HUES64 (cell line): ENCODE results near the gene KEL.

Experiments
- H3K27ac ChIP-seq: 2 replicates; pipeline ENCODE4 v1.7.0; 2013; ENCODE audit warnings: low read depth, low read length, inconsistent platforms
- H3K27me3 ChIP-seq: 2 replicates; pipeline ENCODE4 v1.6.1; 2013; ENCODE audit warnings: mild to moderate bottlenecking, low read length; ENCODE audit not compliant: insufficient read depth
- H3K36me3 ChIP-seq: 2 replicates; pipeline ENCODE4 v1.6.1; 2013; ENCODE audit warnings: mild to moderate bottlenecking, low read length; ENCODE audit not compliant: insufficient read depth
- H3K4me1 ChIP-seq: 2 replicates; pipeline ENCODE4 v1.6.1; 2013; ENCODE audit warnings: mild to moderate bottlenecking, low read length, moderate library complexity; ENCODE audit not compliant: insufficient read depth
- H3K4me3 ChIP-seq: 2 replicates; pipeline ENCODE4 v1.5.1; 2013; ENCODE audit warnings: mild to moderate bottlenecking, low read length, moderate library complexity
- H3K9ac ChIP-seq: 2 replicates; pipeline ENCODE4 v1.6.1; 2013; ENCODE audit warnings: mild to moderate bottlenecking, low read depth, low read length
- H3K9me3 ChIP-seq: 2 replicates; pipeline ENCODE4 v1.6.1; 2013; ENCODE audit warnings: low read depth, low read length; ENCODE audit not compliant: insufficient read depth
- WGBS: fragments of 150-250, 120-280 bp; methylation state at CpG from one replicate; pipeline ENCODE4 v1.1.7; 2013; ENCODE audit warnings: missing lambda C conversion rate; 5-methylcytosine and 5-hydroxymethylcytosine counted together

KEL gene

GRCh38 chr7:142941541-142941940 is 20.6 kb downstream of the KEL start:
- Histone ChIP-seq H3K27me3 (no peaks in the 10 kb centered on the region), H3K4me3 (no peak overlapping the region), H3K9me3 (no peaks in the 10 kb centered on the region), H3K9ac (no peak overlapping the region), H3K27ac (no peak overlapping the region), H3K36me3 (no peaks in the 10 kb centered on the region), H3K4me1 (no peaks in the 10 kb centered on the region)
- WGBS = 95% methylated on average over 7 of the region's 7 CpGs

GRCh38 chr7:142940966-142941535 is 21.1 kb downstream of the KEL start:
- H3K4me1 ChIP-seq = no peaks in the 10 kb centered on the region

GRCh38 chr7:142939226-142939910 is 22.8 kb downstream of the KEL start, which contains the start of gene LLCFC1:
Gene LLCFC1 (plus strand): TSS chr7:142939484. CDS start chr7:142939622, 138 bp downstream.
- Histone ChIP-seq H3K9me3 (no peaks in the 10 kb centered on the region), H3K36me3 (no peaks in the 10 kb centered on the region), H3K9ac (no peak within 1 kb of the TSS), H3K27ac (no peak within 1 kb of the TSS), H3K4me1 (no peaks in the 10 kb centered on the region), H3K4me3 (no peak within 1 kb of the TSS), H3K27me3 (no peaks in the 10 kb centered on the region)
- 66% methylated on average over 10 of the region's 10 CpGs for WGBS

More at GRCh38 chr7:142940966-142941535, 21.1 kb downstream of the KEL start:
- Histone ChIP-seq H3K4me3 (no peak overlapping the region), H3K27me3 (no peaks in the 10 kb centered on the region), H3K27ac (no peak overlapping the region), H3K9me3 (no peaks in the 10 kb centered on the region), H3K36me3 (no peaks in the 10 kb centered on the region), H3K9ac (no peak overlapping the region)
- WGBS = 92% methylated on average over 10 of the region's 10 CpGs

GRCh38 chr7:142938611-142939010 is 23.6 kb downstream of the KEL start:
- H3K9ac ChIP-seq = no peak overlapping the region
- no peaks in the 10 kb centered on the region for H3K9me3 ChIP-seq
- no peaks in the 10 kb centered on the region for H3K36me3 ChIP-seq
- no peaks in the 10 kb centered on the region for H3K27me3 ChIP-seq
- no peak overlapping the region for H3K27ac ChIP-seq
- H3K4me3 ChIP-seq = no peak overlapping the region
- H3K4me1 ChIP-seq = no peaks in the 10 kb centered on the region
- 92% methylated on average over 4 of the region's 4 CpGs for WGBS

- Histone ChIP-seq H3K36me3 (no peaks in the 10 kb centered on the region), H3K27me3 (no peaks in the 10 kb centered on the region), H3K27ac (no peak overlapping the region), H3K4me3 (no peak overlapping the region), H3K9ac (no peak overlapping the region), H3K4me1 (no peaks in the 10 kb centered on the region), H3K9me3 (no peaks in the 10 kb centered on the region)
- 92% methylated on average over 12 of the region's 12 CpGs for WGBS
Measured at GRCh38 chr7:142935941-142936565, 26.1 kb downstream of the KEL start.

- Histone ChIP-seq H3K4me3 (no peak overlapping the region), H3K9me3 (no peaks in the 10 kb centered on the region), H3K9ac (no peak overlapping the region), H3K27me3 (no peaks in the 10 kb centered on the region), H3K4me1 (no peaks in the 10 kb centered on the region), H3K36me3 (no peaks in the 10 kb centered on the region), H3K27ac (no peak overlapping the region)
- WGBS = 93% methylated on average over 12 of the region's 12 CpGs
Measured at GRCh38 chr7:142934056-142934455, 28.1 kb downstream of the KEL start.

- Histone ChIP-seq H3K27me3 (no peaks in the 10 kb centered on the region), H3K4me1 (no peaks in the 10 kb centered on the region), H3K9me3 (no peaks in the 10 kb centered on the region), H3K36me3 (no peaks in the 10 kb centered on the region), H3K4me3 (no peak within 1 kb of the TSS), H3K9ac (no peak within 1 kb of the TSS), H3K27ac (no peak within 1 kb of the TSS)
- 79% methylated on average over 4 of the region's 4 CpGs for WGBS
Measured at GRCh38 chr7:142933624-142934023, 28.5 kb downstream of the KEL start, which contains the start of gene TRPV5. Gene TRPV5 (minus strand): TSS chr7:142933746. CDS start chr7:142933459, 287 bp downstream.

GRCh38 chr7:142933092-142933475 is 29.1 kb downstream of the KEL start:
- H3K4me3 ChIP-seq = no peak overlapping the region
- no peaks in the 10 kb centered on the region for H3K9me3 ChIP-seq
- 92% methylated on average over 7 of the region's 7 CpGs for WGBS
- no peak overlapping the region for H3K9ac ChIP-seq
- no peak overlapping the region for H3K27ac ChIP-seq
- H3K27me3 ChIP-seq = no peaks in the 10 kb centered on the region
- no peaks in the 10 kb centered on the region for H3K36me3 ChIP-seq
- no peaks in the 10 kb centered on the region for H3K4me1 ChIP-seq

GRCh38 chr7:142932386-142933091 is 29.6 kb downstream of the KEL start:
- Histone ChIP-seq H3K27ac (no peak overlapping the region), H3K9ac (no peak overlapping the region)
- 56% methylated on average over 5 of the region's 5 CpGs for WGBS

GRCh38 chr7:142930126-142930730 is 31.9 kb downstream of the KEL start:
- Histone ChIP-seq H3K4me3 (no peak overlapping the region), H3K36me3 (no peaks in the 10 kb centered on the region), H3K27me3 (0 out of 2 replicates have a peak, but pooled peaks cover 6% of the 10 kb centered on the region), H3K4me1 (no peaks in the 10 kb centered on the region), H3K9me3 (no peaks in the 10 kb centered on the region), H3K27ac (no peak overlapping the region), H3K9ac (no peak overlapping the region)
- WGBS = 92% methylated on average over 11 of the region's 11 CpGs

More at GRCh38 chr7:142932386-142933091, 29.6 kb downstream of the KEL start:
- Histone ChIP-seq H3K27me3 (no peaks in the 10 kb centered on the region), H3K36me3 (no peaks in the 10 kb centered on the region), H3K4me1 (no peaks in the 10 kb centered on the region), H3K9me3 (no peaks in the 10 kb centered on the region), H3K4me3 (no peak overlapping the region)
